Measurements from ENCODE around the gene SLC1A1.

DNA sequence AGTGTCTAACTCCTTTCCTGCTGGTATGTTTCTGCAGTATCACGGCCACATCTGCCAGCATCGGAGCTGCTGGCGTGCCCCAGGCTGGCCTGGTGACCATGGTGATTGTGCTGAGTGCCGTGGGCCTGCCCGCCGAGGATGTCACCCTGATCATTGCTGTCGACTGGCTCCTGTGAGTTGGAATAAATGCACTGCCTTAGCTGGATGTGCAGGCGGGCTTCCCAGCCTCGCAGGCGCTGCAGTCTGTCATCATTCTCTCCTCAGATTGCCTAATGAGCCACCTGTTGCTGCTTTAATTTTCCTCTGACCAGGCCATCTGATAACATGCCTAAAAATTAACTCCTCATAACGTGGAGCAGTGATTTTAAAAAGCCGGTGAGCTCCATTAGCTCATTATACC, 92.7 kb downstream of the SLC1A1 start:
- no peak for TF ChIP-seq POLR2AphosphoS5 (IDR thresholded peaks at IDR 0.05; ENCODE audit: low read depth, low read length)
- TF ChIP-seq TAF1 (IDR thresholded peaks at IDR 0.05; ENCODE audit: borderline replicate concordance, low read depth, low read length): no peak
